HFF-Myc (cell line): Measurements from ENCODE around the gene TMEM89.

ENCODE experiments used
- DNase-seq: peaks from one replicate; pipeline ENCODE4 v3.0.0-alpha.2; 2011; ENCODE audit warnings: low read depth; ENCODE audit errors: extremely low read depth
- H3K4me3 ChIP-seq: replicated peaks from 2 replicates; pipeline ENCODE4 v1.5.1; 2011; ENCODE audit warnings: low read depth, mild to moderate bottlenecking, control low read depth, low read length
- TF ChIP-seq, protein P1 (sequence below): IDR thresholded peaks from 2 replicates; pipeline ENCODE4 v1.5.1; 2012; ENCODE audit warnings: mild to moderate bottlenecking, low read depth, low read length, control low read depth; ENCODE audit errors: missing control alignments

TMEM89 gene

DNA sequence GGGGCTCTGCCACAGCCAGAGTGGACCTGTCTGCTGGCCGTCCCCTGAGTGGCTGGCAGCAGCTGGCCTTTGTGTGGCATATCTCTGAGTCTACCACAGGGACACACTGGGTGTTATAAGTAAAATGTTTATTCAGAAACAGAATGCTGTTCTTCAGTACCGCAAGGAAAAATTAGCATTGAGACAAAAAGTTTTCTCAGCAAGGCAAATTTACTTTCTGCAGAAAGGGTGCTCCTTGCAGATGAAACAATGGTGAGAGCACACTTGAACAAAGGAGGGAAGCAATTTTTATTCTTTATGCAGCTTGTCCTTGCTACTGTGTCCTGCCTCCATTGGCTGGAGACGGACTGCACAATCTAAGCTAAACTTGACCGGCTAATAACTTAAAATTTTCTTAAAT is 4.0 kb downstream of the TMEM89 start:
- no peak for DNase-seq
- no peak overlapping the region for H3K4me3 ChIP-seq
- TF ChIP-seq, protein P1, sequence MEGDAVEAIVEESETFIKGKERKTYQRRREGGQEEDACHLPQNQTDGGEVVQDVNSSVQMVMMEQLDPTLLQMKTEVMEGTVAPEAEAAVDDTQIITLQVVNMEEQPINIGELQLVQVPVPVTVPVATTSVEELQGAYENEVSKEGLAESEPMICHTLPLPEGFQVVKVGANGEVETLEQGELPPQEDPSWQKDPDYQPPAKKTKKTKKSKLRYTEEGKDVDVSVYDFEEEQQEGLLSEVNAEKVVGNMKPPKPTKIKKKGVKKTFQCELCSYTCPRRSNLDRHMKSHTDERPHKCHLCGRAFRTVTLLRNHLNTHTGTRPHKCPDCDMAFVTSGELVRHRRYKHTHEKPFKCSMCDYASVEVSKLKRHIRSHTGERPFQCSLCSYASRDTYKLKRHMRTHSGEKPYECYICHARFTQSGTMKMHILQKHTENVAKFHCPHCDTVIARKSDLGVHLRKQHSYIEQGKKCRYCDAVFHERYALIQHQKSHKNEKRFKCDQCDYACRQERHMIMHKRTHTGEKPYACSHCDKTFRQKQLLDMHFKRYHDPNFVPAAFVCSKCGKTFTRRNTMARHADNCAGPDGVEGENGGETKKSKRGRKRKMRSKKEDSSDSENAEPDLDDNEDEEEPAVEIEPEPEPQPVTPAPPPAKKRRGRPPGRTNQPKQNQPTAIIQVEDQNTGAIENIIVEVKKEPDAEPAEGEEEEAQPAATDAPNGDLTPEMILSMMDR: no peak

DNA sequence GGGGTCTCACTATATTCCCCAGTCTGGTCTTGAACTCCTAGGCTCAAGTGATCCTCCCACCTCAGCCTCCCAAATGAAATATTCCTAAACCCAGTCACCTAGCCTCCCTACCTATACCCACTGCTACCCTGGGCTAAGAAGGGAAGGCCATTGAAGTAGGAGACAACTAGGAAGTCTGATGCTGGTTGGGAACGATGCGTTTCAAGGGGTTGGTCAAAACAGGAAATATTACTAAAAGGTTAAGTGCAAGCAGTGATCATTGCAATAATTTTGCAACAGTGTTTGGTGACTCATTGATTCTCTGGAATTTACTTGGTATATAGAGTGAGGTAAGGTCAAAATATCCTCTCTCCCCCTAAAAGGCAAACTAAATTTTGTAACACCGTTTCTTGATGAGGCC is 7.5 kb downstream of the TMEM89 start:
- TF ChIP-seq, protein P1: no peak
- DNase-seq: no peak
- no peak overlapping the region for H3K4me3 ChIP-seq

DNA sequence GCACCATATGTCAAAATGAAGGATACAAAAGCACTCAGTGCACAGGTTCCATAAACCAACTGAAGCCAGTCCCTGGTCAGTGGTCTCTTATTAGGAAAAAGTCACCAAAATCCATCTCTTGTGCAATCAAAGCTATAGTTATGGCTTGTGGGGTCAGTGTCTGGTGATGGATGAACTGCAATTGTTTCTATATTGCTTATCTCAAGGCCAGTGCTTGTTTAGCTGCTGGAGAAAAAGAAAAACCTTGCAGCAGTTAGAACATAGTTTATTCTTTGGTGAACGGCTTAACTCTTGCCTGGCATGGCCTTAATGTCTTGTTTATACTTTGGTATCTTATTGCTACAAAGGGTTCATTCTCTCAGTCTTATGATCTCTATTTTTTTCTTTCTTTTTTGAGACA is 9.3 kb downstream of the TMEM89 start:
- H3K4me3 ChIP-seq: no peak overlapping the region
- no peak for DNase-seq
- TF ChIP-seq, protein P1: no peak

DNA sequence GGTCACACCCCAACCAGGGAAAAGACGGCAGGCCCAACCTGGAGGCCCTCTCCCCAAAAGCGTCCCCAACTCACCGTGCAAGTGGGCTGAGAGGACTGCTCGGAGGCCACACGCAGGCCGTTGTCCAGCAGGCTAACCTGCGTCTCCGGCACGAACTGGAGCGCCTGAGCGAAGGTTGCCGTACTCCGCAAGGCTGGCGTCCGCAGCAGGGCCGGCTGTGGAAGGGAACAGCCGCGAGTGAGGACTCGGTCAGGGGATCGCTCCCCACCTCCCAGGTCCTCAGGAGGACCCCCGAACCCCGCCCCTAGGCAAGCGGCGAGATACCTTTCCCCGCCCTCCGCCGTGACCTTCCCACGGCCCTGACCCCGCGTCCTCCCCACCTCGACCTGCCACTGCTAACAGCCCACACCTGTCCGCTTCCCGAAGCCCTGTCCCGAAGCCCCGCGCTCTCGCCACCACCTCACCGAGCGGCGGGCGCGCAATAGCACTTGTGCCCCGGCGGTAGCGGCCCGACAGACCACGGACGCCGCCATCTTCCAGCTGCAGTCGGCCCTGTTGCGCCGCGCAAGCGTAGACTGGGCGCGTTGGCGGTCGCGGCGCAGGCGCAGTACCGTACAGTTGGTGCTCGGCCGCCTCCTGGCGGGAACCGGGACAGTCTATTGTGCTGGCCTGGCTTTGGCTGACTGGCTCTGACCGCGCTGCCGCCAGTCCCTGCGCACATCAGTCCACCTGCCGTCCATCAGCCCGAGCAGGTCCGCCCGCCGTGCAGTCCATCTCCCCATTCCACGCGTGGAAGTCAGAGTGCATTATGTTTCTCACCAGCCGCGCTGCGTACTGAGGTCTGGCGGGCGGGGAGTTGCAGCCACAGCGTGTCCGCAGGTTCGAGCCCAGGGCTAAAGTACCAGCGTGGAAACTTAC is 12.2 kb downstream of the TMEM89 start, which contains the start of gene UQCRC1:
UQCRC1 (minus strand) TSS at position 559 of the 918 bp plus-strand sequence; CDS start at position 533, 26 bp downstream.
- TF ChIP-seq, protein P1: peak; percentile 56
- H3K4me3 ChIP-seq: peak within 1 kb of the TSS; percentile 97
- DNase-seq: peak; percentile 67

DNA sequence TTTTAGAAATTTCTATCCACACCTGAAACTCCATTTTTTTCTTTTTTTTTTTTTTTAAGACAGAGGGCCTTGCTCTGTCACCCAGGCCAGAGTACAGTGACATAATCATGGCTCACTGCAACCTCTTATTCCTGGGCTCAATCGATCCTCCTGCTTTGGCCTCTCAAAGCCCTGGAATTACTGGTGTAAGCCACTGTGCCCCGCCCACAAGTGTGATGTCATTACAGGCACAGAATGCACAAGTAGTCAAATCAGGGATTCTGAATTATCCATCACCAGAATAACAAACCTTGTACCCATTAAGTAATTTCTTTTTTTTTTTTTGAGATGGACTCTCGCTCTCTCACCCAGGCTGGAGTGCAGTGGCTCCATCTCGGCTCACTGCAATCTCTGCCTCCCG is 14.1 kb downstream of the TMEM89 start:
- H3K4me3 ChIP-seq: no peak overlapping the region
- TF ChIP-seq, protein P1: no peak
- no peak for DNase-seq

DNA sequence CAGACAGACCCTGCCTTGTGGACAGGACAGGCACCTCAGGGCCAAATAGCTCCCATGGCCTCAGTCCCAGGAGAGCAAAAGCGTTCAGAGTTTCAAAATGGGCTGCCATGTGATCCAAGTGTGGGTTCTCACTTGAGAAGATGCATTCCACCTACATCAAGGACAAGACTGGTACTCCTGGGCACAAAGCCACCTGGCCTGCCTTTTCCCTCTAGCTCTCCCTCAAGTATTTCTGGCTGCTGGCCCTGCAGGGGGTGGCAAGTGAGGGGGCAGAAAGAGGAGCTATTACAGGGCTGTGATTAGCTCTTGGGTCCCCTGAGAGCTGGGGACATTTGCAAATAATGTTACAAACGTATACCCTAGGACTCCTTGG is 20.0 kb downstream of the TMEM89 start:
- no peak overlapping the region for H3K4me3 ChIP-seq
- TF ChIP-seq, protein P1: no peak
- no peak for DNase-seq
